ENCODE data around the gene MED27. TPM values are rescaled to one million over a fixed set of nuclear protein-coding genes. Genes with fewer than 3 reads are reported as not detected.
"Not testable (repeated sequence)": the region's sequence is repeated elsewhere in the genome, so short reads cannot be mapped to it uniquely, and the experiment has no call there.

Gene MED27
- polyA plus RNA-seq, 1 donor: 12.6 TPM

DNA sequence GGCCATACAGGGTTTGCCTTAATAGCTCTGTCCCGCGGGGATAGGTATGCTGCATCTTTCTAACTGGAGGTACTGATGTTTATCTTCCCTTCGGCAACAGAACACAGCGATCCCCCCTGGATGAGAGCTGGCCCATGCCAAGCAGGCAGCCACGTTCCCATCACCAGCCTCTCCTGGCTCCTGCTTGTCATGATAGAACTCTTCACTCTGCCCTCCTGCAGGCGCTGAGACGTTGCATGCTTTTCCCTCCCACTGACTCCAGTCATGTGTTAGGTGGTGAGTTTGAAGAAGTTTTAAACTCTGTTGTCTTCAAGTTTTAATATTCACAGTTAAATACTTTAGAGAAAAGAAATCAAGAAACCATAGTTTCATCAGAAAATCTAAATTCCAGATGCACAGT lies 60.0 kb downstream of the MED27 start:
- no peak for DNase-seq
- no peaks in the 10 kb centered on the region for H3K27me3 ChIP-seq (ENCODE audit: control insufficient read depth, insufficient read depth, low read length)
- H3K27ac ChIP-seq (ENCODE audit: low read length): peak overlapping the region; percentile 55
- no peak overlapping the region for H3K4me3 ChIP-seq (ENCODE audit: low read length)
- H3K4me1 ChIP-seq (ENCODE audit: control insufficient read depth, insufficient read depth, low read length): peaks cover 27% of the 10 kb centered on the region
- no peaks in the 10 kb centered on the region for H3K9me3 ChIP-seq (ENCODE audit: control insufficient read depth, low read depth, low read length)
- no CpG with 5 or more reads among the region's 7 CpGs for WGBS (ENCODE audit: insufficient coverage, low lambda C conversion rate)
- no peaks in the 10 kb centered on the region for H3K36me3 ChIP-seq (ENCODE audit: control insufficient read depth, insufficient read depth, low read length)

DNA sequence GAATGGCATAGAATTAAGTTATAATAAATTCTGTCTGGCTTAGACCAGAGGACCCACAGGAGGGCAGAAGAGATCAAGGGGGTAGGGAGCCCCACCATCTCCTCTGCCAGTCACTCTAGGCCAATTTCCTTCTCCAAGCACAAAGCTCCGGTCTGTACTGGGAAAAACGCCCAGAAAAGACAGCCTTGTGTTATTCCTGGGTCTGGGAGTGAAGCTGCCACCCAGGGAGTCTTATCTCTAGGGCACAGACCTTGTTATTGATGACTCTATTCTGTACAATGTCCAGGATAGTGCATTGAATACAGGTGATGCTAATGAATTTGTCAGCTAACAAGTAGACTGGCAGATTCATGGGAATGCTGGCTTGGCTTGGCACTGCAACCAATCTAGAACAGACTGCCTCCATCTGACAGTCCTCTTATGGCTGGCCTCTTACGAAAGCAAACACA lies 60.7 kb downstream of the MED27 start:
- H3K36me3 ChIP-seq (ENCODE audit: control insufficient read depth, insufficient read depth, low read length): no peaks in the 10 kb centered on the region
- no peak overlapping the region for H3K4me3 ChIP-seq (ENCODE audit: low read length)
- no peak for DNase-seq
- no peaks in the 10 kb centered on the region for H3K27me3 ChIP-seq (ENCODE audit: control insufficient read depth, insufficient read depth, low read length)
- no peaks in the 10 kb centered on the region for H3K9me3 ChIP-seq (ENCODE audit: control insufficient read depth, low read depth, low read length)
- peaks cover 27% of the 10 kb centered on the region for H3K4me1 ChIP-seq (ENCODE audit: control insufficient read depth, insufficient read depth, low read length)
- WGBS (ENCODE audit: insufficient coverage, low lambda C conversion rate): 100% methylated on average over 1 of the region's 3 CpGs
- H3K27ac ChIP-seq (ENCODE audit: low read length): no peak overlapping the region

DNA sequence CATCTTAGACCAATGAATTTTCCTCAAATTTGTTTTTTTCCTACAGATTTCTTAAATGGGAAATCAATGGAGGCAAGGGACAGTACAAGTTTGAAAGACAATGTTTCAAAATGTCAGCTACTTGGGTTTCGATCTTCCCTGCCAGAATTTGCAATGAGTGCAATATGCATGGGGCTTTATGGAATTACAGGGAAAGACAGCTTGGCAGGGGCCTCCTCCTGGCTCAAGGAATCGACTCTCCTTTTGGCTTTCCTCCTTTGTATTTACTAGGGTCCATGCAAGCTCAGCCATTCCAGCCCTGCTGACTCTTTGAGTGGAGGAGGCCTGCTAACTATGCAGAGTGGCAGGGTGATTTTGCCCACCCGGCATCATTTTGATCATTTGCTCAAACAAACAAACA lies 63.2 kb downstream of the MED27 start:
- Histone ChIP-seq H3K4me3 (ENCODE audit: low read length) (no peak overlapping the region), H3K27me3 (ENCODE audit: control insufficient read depth, insufficient read depth, low read length) (no peaks in the 10 kb centered on the region), H3K9me3 (ENCODE audit: control insufficient read depth, low read depth, low read length) (no peaks in the 10 kb centered on the region), H3K4me1 (ENCODE audit: control insufficient read depth, insufficient read depth, low read length) (peaks cover 27% of the 10 kb centered on the region), H3K27ac (ENCODE audit: low read length) (no peak overlapping the region), H3K36me3 (ENCODE audit: control insufficient read depth, insufficient read depth, low read length) (no peaks in the 10 kb centered on the region)
- WGBS (ENCODE audit: insufficient coverage, low lambda C conversion rate): no CpG with 5 or more reads among the region's 3 CpGs
- no peak for DNase-seq

DNA sequence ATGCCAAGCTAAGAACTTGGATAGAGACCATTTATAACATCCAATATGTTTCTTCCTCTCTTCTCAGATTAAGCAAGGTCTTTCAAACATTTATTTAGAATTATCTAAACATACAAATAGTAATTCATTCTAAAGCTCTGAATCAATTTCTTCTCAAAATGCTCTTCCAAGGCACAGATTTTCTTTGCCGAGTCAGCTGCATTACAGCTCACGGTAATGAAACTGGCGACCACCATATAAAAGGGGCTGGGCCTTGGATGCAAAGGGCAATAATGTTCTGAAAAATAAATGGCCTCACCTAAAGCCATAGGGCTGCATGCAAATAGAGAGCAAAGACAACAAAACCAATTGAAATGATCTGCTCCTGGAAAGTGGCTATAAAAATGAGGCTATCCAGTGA lies 63.8 kb downstream of the MED27 start:
- no peak overlapping the region for H3K27ac ChIP-seq (ENCODE audit: low read length)
- H3K9me3 ChIP-seq (ENCODE audit: control insufficient read depth, low read depth, low read length): no peaks in the 10 kb centered on the region

DNA sequence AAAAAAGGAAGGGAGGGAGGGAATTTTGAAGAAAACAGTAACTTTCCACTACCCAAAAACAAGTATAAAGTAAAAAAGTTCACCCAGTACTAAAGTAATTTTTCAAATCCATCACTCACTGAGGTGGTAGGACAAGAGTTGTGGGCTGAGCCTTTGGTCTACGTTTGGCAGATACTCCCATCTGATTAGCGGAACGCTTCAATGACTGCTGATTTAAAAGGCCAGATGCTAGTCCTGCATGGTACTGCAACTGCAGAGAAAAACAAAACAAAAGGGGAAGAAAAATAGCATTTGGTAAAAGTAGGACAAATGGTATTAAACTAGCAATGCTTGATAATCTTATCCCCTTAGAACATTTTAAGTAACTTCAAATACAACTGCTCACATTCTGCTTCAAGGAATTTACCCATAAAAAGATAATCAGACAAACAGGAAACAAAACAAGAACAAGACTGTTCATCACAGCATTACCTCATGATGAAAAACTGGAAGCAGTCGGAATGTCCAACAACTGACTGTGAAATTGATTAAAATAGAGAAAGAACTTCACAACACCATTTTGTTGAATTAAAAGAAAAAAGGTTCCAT lies 65.4 kb downstream of the MED27 start:
- Histone ChIP-seq H3K4me1 (ENCODE audit: control insufficient read depth, insufficient read depth, low read length) (peaks cover 13% of the 10 kb centered on the region), H3K27ac (ENCODE audit: low read length) (no peak overlapping the region), H3K9me3 (ENCODE audit: control insufficient read depth, low read depth, low read length) (no peaks in the 10 kb centered on the region), H3K4me3 (ENCODE audit: low read length) (no peak overlapping the region), H3K36me3 (ENCODE audit: control insufficient read depth, insufficient read depth, low read length) (no peaks in the 10 kb centered on the region), H3K27me3 (ENCODE audit: control insufficient read depth, insufficient read depth, low read length) (no peaks in the 10 kb centered on the region)
- 100% methylated on average over 1 of the region's 4 CpGs for WGBS (ENCODE audit: insufficient coverage, low lambda C conversion rate)
- no peak for DNase-seq

More for the DNA sequence above, 63.8 kb downstream of the MED27 start:
- no CpG with 5 or more reads among the region's 3 CpGs for WGBS (ENCODE audit: insufficient coverage, low lambda C conversion rate)
- DNase-seq: no peak
- Histone ChIP-seq H3K36me3 (ENCODE audit: control insufficient read depth, insufficient read depth, low read length) (no peaks in the 10 kb centered on the region), H3K27me3 (ENCODE audit: control insufficient read depth, insufficient read depth, low read length) (no peaks in the 10 kb centered on the region), H3K4me1 (ENCODE audit: control insufficient read depth, insufficient read depth, low read length) (peaks cover 24% of the 10 kb centered on the region), H3K4me3 (ENCODE audit: low read length) (no peak overlapping the region)

DNA sequence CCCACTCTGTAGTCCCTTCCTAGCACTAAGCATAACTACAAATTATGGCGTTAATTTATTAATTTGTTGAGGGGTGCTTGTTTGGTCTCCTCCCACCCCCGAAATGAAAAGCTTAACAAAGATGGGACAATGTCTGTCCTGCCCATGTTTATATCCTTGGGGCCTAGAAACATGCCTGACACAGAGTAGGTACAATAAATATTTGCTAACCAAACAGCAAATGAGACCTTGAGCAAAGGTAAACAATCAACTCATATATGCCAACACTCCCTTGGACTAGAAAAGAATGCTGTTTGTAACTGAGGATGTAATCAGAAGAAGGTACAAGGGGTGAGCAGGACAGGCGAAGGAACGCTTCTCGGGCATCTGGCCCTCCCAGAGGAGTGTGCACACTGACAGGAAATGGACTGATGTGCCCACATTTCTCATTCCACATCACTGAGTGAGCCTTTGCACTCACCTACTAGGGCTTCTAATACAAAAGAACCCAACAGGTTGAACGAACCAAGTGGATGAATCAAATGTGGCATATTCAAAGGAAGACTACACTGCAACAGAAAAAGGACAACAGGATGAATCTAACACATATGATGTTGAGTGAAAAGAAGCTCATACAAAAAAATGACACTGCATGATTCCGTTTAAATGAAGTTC lies 66.8 kb downstream of the MED27 start:
- no peak overlapping the region for H3K4me3 ChIP-seq (ENCODE audit: low read length)
- H3K27ac ChIP-seq (ENCODE audit: low read length): no peak overlapping the region
- peaks cover 4% of the 10 kb centered on the region for H3K4me1 ChIP-seq (ENCODE audit: control insufficient read depth, insufficient read depth, low read length)
- H3K27me3 ChIP-seq (ENCODE audit: control insufficient read depth, insufficient read depth, low read length): no peaks in the 10 kb centered on the region
- H3K9me3 ChIP-seq (ENCODE audit: control insufficient read depth, low read depth, low read length): no peaks in the 10 kb centered on the region
- 92% methylated on average over 2 of the region's 7 CpGs for WGBS (ENCODE audit: insufficient coverage, low lambda C conversion rate)
- no peak for DNase-seq
- no peaks in the 10 kb centered on the region for H3K36me3 ChIP-seq (ENCODE audit: control insufficient read depth, insufficient read depth, low read length)

DNA sequence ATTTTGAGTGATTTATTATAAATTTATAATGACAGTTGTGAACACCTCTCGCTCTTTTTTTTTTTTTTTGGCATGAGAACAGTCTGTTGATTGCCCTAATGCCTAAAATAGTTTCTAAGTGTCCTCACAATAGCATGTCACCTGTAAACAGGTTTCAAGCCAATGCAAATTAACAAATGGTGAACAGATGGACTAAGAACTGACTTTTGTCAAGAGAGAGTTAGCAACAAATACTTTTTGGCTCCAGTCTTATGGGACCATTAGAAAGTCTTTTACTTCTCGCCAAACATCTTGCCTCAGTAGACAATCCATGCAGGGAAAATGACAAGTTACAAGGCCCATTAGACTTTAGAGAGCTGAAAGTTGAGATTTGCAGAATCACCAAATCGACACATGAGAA lies 67.8 kb downstream of the MED27 start:
- Histone ChIP-seq H3K36me3 (ENCODE audit: control insufficient read depth, insufficient read depth, low read length) (no peaks in the 10 kb centered on the region), H3K4me1 (ENCODE audit: control insufficient read depth, insufficient read depth, low read length) (peaks cover 1% of the 10 kb centered on the region), H3K9me3 (ENCODE audit: control insufficient read depth, low read depth, low read length) (no peaks in the 10 kb centered on the region), H3K27ac (ENCODE audit: low read length) (no peak overlapping the region), H3K27me3 (ENCODE audit: control insufficient read depth, insufficient read depth, low read length) (no peaks in the 10 kb centered on the region), H3K4me3 (ENCODE audit: low read length) (no peak overlapping the region)
- WGBS (ENCODE audit: insufficient coverage, low lambda C conversion rate): 90% methylated on average over 2 of the region's 3 CpGs
- DNase-seq: no peak

DNA sequence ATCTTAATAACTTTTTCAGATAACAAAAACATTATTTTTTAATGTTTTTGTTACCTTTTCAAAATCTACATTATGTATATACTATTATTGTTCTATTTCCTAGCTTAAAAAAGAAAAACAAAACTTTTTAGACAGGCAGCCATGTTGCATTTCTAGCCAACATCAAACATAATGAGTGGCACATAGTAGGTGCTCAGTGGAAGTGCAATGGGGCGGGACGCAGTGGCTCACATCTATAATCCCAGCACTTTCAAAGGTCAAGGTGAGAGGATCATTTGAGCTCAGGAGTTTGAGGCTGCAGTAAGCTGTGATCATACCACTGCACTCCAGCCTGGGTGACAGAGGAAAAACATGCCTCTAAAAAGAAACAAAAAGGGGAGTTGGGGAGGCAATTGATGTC lies 68.4 kb downstream of the MED27 start:
- H3K4me3 ChIP-seq (ENCODE audit: low read length): no peak overlapping the region
- no CpG with 5 or more reads among the region's 2 CpGs for WGBS (ENCODE audit: insufficient coverage, low lambda C conversion rate)
- no peaks in the 10 kb centered on the region for H3K4me1 ChIP-seq (ENCODE audit: control insufficient read depth, insufficient read depth, low read length)

DNA sequence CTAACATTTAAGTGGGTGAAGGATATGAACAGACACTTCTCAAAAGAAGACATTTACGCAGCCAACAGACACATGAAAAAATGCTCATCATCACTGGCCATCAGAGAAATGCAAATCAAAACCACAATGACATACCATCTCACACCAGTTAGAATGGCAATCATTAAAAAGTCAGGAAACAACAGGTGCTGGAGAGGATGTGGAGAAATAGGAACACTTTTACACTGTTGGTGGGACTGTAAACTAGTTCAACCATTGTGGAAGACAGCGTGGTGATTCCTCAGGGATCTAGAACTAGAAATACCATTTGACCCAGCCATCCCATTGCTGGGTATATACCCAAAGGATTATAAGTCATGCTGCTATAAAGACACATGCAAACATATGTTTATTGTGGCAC lies 69.5 kb downstream of the MED27 start:
- H3K4me1 ChIP-seq (ENCODE audit: control insufficient read depth, insufficient read depth, low read length); DNase-seq; H3K27ac ChIP-seq (ENCODE audit: low read length); H3K9me3 ChIP-seq (ENCODE audit: control insufficient read depth, low read depth, low read length); H3K36me3 ChIP-seq (ENCODE audit: control insufficient read depth, insufficient read depth, low read length); H3K27me3 ChIP-seq (ENCODE audit: control insufficient read depth, insufficient read depth, low read length); H3K4me3 ChIP-seq (ENCODE audit: low read length): not testable (repeated sequence)
- no CpG with 5 or more reads among the region's 2 CpGs for WGBS (ENCODE audit: insufficient coverage, low lambda C conversion rate)

More for the DNA sequence above, 68.4 kb downstream of the MED27 start:
- Histone ChIP-seq H3K36me3 (ENCODE audit: control insufficient read depth, insufficient read depth, low read length) (no peaks in the 10 kb centered on the region), H3K27me3 (ENCODE audit: control insufficient read depth, insufficient read depth, low read length) (no peaks in the 10 kb centered on the region), H3K27ac (ENCODE audit: low read length) (no peak overlapping the region), H3K9me3 (ENCODE audit: control insufficient read depth, low read depth, low read length) (no peaks in the 10 kb centered on the region)
- DNase-seq: no peak

DNA sequence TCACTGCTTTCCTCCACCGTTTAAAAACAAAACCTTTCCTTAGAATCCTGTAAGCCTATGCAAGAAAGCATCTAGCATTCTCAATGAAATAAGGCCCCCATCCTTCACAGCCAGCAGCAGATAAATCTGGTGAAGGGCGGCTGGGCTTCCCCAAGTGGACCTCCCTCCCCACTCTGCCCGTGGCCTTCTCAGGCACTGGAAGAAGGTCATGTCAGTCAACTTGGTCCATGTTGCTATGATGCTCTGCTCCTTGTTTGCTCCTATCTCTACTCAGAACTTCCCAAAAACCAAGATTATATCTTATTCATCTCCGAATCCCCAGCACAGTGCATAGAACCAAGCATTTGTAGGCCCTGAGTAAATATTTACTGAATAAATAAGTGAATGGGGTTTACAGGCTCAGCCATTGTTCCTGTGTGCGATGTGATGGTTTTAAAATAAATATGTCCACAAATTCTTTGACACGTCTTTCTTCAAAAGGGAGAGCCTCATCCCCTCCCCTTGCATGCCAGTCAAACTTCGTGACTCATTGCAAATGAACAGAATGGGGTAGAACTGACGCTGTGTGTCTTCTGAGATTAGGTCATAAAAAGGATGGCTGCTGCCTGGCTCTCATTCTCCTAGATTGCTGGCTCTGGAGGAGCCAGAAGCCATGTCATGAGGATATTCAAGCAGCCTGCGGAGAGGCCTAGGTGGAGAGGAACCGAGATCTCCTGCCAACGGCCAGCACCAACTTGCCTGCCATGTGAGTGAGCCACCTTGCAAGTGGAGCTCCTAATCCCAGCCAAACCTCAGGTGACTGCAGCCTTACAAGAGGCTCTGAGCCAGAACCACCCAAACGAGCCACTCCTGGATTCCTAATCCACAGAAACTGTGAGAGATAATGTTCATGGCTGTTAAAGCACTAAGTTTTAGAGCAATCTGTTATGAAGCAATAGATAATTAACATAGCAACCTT lies 70.5 kb downstream of the MED27 start:
- H3K36me3 ChIP-seq (ENCODE audit: control insufficient read depth, insufficient read depth, low read length): peaks cover 2% of the 10 kb centered on the region
- no peak overlapping the region for H3K4me3 ChIP-seq (ENCODE audit: low read length)
- H3K9me3 ChIP-seq (ENCODE audit: control insufficient read depth, low read depth, low read length): no peaks in the 10 kb centered on the region
- no peak for DNase-seq
- H3K27me3 ChIP-seq (ENCODE audit: control insufficient read depth, insufficient read depth, low read length): no peaks in the 10 kb centered on the region
- H3K27ac ChIP-seq (ENCODE audit: low read length): no peak overlapping the region
- 80% methylated on average over 1 of the region's 12 CpGs for WGBS (ENCODE audit: insufficient coverage, low lambda C conversion rate)
- H3K4me1 ChIP-seq (ENCODE audit: control insufficient read depth, insufficient read depth, low read length): no peaks in the 10 kb centered on the region

Data from large intestine (tissue), 3 donors.